Hepatocyte (in vitro differentiated cells): Measurements from ENCODE around the gene ARHGAP6.

Experiments used
- CTCF ChIP-seq: fragments of 200-600 bp; sonication (generic); IDR thresholded peaks from 2 replicates; pipeline ENCODE4 v1.5.1; 2016; ENCODE audit warnings: antibody characterized with exemption, mild to moderate bottlenecking; ENCODE audit not compliant: poor library complexity
- EZH2 ChIP-seq: fragments of 200-600 bp; sonication (generic); IDR thresholded peaks from 2 replicates; pipeline ENCODE4 v1.6.1; 2016; ENCODE audit warnings: antibody characterized with exemption, mild to moderate bottlenecking, borderline replicate concordance
- EZH2phosphoT487 ChIP-seq: fragments of 200-600 bp; sonication (generic); IDR thresholded peaks from one replicate; pipeline ENCODE4 v1.6.1; 2018; ENCODE audit warnings: antibody characterized with exemption, mild to moderate bottlenecking, low read depth, moderate library complexity; ENCODE audit not compliant: unreplicated experiment, severe bottlenecking

DNA sequence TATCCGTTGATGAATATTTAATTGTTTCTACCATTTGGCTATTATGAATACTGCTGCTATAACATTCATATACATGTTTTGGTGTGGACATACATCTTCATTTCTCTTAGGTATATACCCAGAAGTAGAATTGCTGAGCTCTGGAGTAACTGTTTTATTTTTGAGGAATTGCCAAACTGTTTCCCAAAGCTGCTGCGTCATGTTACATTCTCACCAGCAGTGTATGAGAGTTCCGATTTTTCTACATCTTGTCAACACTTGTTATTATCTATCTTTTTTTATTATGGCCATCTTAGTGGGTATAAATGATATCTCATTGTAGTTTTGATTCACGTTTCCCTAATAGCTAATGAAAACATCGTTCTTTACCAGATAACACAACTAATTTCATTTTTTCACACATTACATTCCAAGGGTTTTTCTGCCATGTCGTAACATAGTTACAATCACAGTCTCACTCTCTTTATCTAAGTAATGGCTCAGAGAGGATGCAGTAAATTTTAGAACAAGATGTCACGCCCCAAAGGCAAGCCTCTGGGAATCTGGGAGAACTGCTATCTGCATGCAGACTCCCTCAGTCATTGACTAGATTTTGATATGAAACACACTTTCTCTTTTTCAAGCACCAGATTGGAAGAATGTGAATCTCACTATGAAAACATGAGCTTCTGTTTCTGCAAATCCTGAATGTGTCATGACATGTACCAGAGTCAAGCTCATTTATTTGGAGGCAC, 10.3 kb downstream of the ARHGAP6 start:
- TF ChIP-seq EZH2 (no peak), CTCF (no peak), EZH2phosphoT487 (no peak)
